Mucosa of stomach (tissue), 1 donor: ENCODE measurements around the gene ENOX2.
"Not testable (repeated sequence)": the region's sequence is repeated elsewhere in the genome, so short reads cannot be mapped to it uniquely, and the experiment has no call there.

ENCODE experiments used
- H3K27me3 ChIP-seq: one replicate; pipeline ENCODE4 v1.7.0; 2013; ENCODE audit warnings: mild to moderate bottlenecking, low read length; ENCODE audit not compliant: control insufficient read depth, insufficient read depth
- H3K36me3 ChIP-seq: one replicate; pipeline ENCODE4 v1.7.0; 2013; ENCODE audit warnings: low read length; ENCODE audit not compliant: control insufficient read depth, insufficient read depth
- H3K4me1 ChIP-seq: one replicate; pipeline ENCODE4 v1.7.0; 2013; ENCODE audit warnings: mild to moderate bottlenecking, low read length; ENCODE audit not compliant: control insufficient read depth, insufficient read depth
- H3K4me3 ChIP-seq: one replicate; pipeline ENCODE4 v1.7.0; 2013; ENCODE audit warnings: low read length
- H3K9ac ChIP-seq: one replicate; pipeline ENCODE4 v1.7.0; 2013; ENCODE audit warnings: mild to moderate bottlenecking, low read length, moderate library complexity
- H3K9me3 ChIP-seq: one replicate; pipeline ENCODE4 v1.7.0; 2013; ENCODE audit warnings: mild to moderate bottlenecking, low read length, moderate library complexity; ENCODE audit not compliant: control insufficient read depth
- donor health status: Pancreatic carcinoma.

The ENOX2 gene

GRCh38 chrX:130803537-130803936 is 99.5 kb downstream of the ENOX2 start:
- peaks cover 11% of the 10 kb centered on the region for H3K4me1 ChIP-seq
- no peaks in the 10 kb centered on the region for H3K9me3 ChIP-seq
- no peaks in the 10 kb centered on the region for H3K36me3 ChIP-seq
- no peak overlapping the region for H3K9ac ChIP-seq
- H3K27me3 ChIP-seq: no peaks in the 10 kb centered on the region
- H3K4me3 ChIP-seq: no peak overlapping the region

GRCh38 chrX:130801901-130802300 is 101.1 kb downstream of the ENOX2 start:
- Histone ChIP-seq H3K4me3 (no peak overlapping the region), H3K4me1 (peaks cover under 1% of the 10 kb centered on the region), H3K27me3 (no peaks in the 10 kb centered on the region), H3K9me3 (no peaks in the 10 kb centered on the region), H3K9ac (no peak overlapping the region), H3K36me3 (no peaks in the 10 kb centered on the region)

- Histone ChIP-seq H3K9me3 (no peaks in the 10 kb centered on the region), H3K4me3 (no peak overlapping the region), H3K9ac (no peak overlapping the region), H3K36me3 (no peaks in the 10 kb centered on the region), H3K4me1 (no peaks in the 10 kb centered on the region), H3K27me3 (no peaks in the 10 kb centered on the region)
Observed at GRCh38 chrX:130799393-130799792, 103.6 kb downstream of the ENOX2 start.

- H3K27me3 ChIP-seq: no peaks in the 10 kb centered on the region
- no peaks in the 10 kb centered on the region for H3K4me1 ChIP-seq
- H3K36me3 ChIP-seq: no peaks in the 10 kb centered on the region
- H3K9me3 ChIP-seq: no peaks in the 10 kb centered on the region
- no peak overlapping the region for H3K4me3 ChIP-seq
- no peak overlapping the region for H3K9ac ChIP-seq
Observed at GRCh38 chrX:130793975-130794374, 109.0 kb downstream of the ENOX2 start.

- not testable (repeated sequence) for H3K4me1 ChIP-seq, H3K9me3 ChIP-seq, H3K4me3 ChIP-seq, H3K9ac ChIP-seq, H3K36me3 ChIP-seq, H3K27me3 ChIP-seq
Observed at GRCh38 chrX:130791870-130792269, 111.1 kb downstream of the ENOX2 start.

GRCh38 chrX:130789793-130790192 is 113.2 kb downstream of the ENOX2 start:
- Histone ChIP-seq H3K27me3 (no peaks in the 10 kb centered on the region), H3K36me3 (no peaks in the 10 kb centered on the region), H3K9ac (no peak overlapping the region), H3K9me3 (no peaks in the 10 kb centered on the region), H3K4me3 (no peak overlapping the region), H3K4me1 (no peaks in the 10 kb centered on the region)

GRCh38 chrX:130788786-130789581 is 114.0 kb downstream of the ENOX2 start:
- H3K36me3 ChIP-seq: no peaks in the 10 kb centered on the region

GRCh38 chrX:130786030-130786429 is 117.0 kb downstream of the ENOX2 start:
- Histone ChIP-seq H3K4me1 (no peaks in the 10 kb centered on the region), H3K36me3 (no peaks in the 10 kb centered on the region), H3K4me3 (no peak overlapping the region), H3K9ac (no peak overlapping the region), H3K9me3 (no peaks in the 10 kb centered on the region), H3K27me3 (no peaks in the 10 kb centered on the region)

More at GRCh38 chrX:130788786-130789581, 114.0 kb downstream of the ENOX2 start:
- no peak overlapping the region for H3K9ac ChIP-seq
- no peaks in the 10 kb centered on the region for H3K4me1 ChIP-seq
- H3K27me3 ChIP-seq: no peaks in the 10 kb centered on the region
- no peaks in the 10 kb centered on the region for H3K9me3 ChIP-seq
- no peak overlapping the region for H3K4me3 ChIP-seq

- no peak overlapping the region for H3K4me3 ChIP-seq
- no peaks in the 10 kb centered on the region for H3K4me1 ChIP-seq
- H3K9me3 ChIP-seq: no peaks in the 10 kb centered on the region
- no peaks in the 10 kb centered on the region for H3K27me3 ChIP-seq
- H3K9ac ChIP-seq: no peak overlapping the region
- no peaks in the 10 kb centered on the region for H3K36me3 ChIP-seq
Observed at GRCh38 chrX:130778773-130779172, 124.2 kb downstream of the ENOX2 start.

- no peak overlapping the region for H3K9ac ChIP-seq
Observed at GRCh38 chrX:130775849-130776248, 127.2 kb downstream of the ENOX2 start.

GRCh38 chrX:130772776-130773143 is 130.2 kb downstream of the ENOX2 start:
- H3K9ac ChIP-seq: no peak overlapping the region
- no peaks in the 10 kb centered on the region for H3K36me3 ChIP-seq
- no peaks in the 10 kb centered on the region for H3K9me3 ChIP-seq
- no peaks in the 10 kb centered on the region for H3K4me1 ChIP-seq
- no peak overlapping the region for H3K4me3 ChIP-seq
- H3K27me3 ChIP-seq: no peaks in the 10 kb centered on the region

More at GRCh38 chrX:130775849-130776248, 127.2 kb downstream of the ENOX2 start:
- Histone ChIP-seq H3K27me3 (no peaks in the 10 kb centered on the region), H3K9me3 (no peaks in the 10 kb centered on the region), H3K4me1 (no peaks in the 10 kb centered on the region), H3K36me3 (no peaks in the 10 kb centered on the region), H3K4me3 (no peak overlapping the region)

- Histone ChIP-seq H3K36me3 (no peaks in the 10 kb centered on the region), H3K27me3 (no peaks in the 10 kb centered on the region), H3K9me3 (no peaks in the 10 kb centered on the region), H3K4me1 (no peaks in the 10 kb centered on the region), H3K9ac (no peak overlapping the region), H3K4me3 (no peak overlapping the region)
Observed at GRCh38 chrX:130772105-130772775, 130.8 kb downstream of the ENOX2 start.
